Liver (tissue), 9 donors: Measurements from ENCODE around the gene PCGF2. TPM values are rescaled to one million over a fixed set of nuclear protein-coding genes. Genes with fewer than 3 reads are reported as not detected.

Source experiments
- DNase-seq: peaks from one replicate; pipeline ENCODE4 v3.0.0-alpha.2; 2017; ENCODE audit warnings: low spot score
- H3K27ac ChIP-seq, 2 donors: one replicate each; pipeline ENCODE4 v1.7.0; 2013; ENCODE audit warnings: inconsistent platforms in 2 of 2, low read length in 2 of 2, control low read depth in 1 of 2, low read depth in 1 of 2, mild to moderate bottlenecking in 1 of 2
- H3K27me3 ChIP-seq, 4 donors: one replicate each; pipeline versions ENCODE4 v1.6.1 to v1.7.0; 2013; ENCODE audit warnings: low read length in 3 of 4, inconsistent platforms in 1 of 4, mild to moderate bottlenecking in 1 of 4, moderate library complexity in 1 of 4; ENCODE audit not compliant: control insufficient read depth in 4 of 4, insufficient read depth in 4 of 4
- H3K36me3 ChIP-seq, 4 donors: one replicate each; pipeline versions ENCODE4 v1.6.1 to v1.7.0; 2013; ENCODE audit warnings: low read length in 3 of 4, mild to moderate bottlenecking in 3 of 4, low read depth in 1 of 4, moderate library complexity in 1 of 4; ENCODE audit not compliant: control insufficient read depth in 4 of 4, insufficient read depth in 3 of 4
- H3K4me1 ChIP-seq, 4 donors: one replicate each; pipeline versions ENCODE4 v1.6.1 to v1.7.0; 2013; ENCODE audit warnings: low read length in 3 of 4, mild to moderate bottlenecking in 3 of 4, moderate library complexity in 1 of 4; ENCODE audit not compliant: control insufficient read depth in 4 of 4, insufficient read depth in 4 of 4
- H3K4me3 ChIP-seq, 3 donors: one replicate each; pipeline versions ENCODE4 v1.6.1 to v1.7.0; 2013; ENCODE audit warnings: low read length in 3 of 3, control low read depth in 1 of 3, low read depth in 1 of 3, mild to moderate bottlenecking in 1 of 3
- H3K9ac ChIP-seq, 2 donors: one replicate each; pipeline ENCODE4 v1.7.0; 2013; ENCODE audit warnings: low read length in 2 of 2, mild to moderate bottlenecking in 2 of 2, moderate library complexity in 2 of 2, control low read depth in 1 of 2, low read depth in 1 of 2
- H3K9me3 ChIP-seq, 4 donors: one replicate each; pipeline versions ENCODE4 v1.6.1 to v1.7.0; 2013; ENCODE audit warnings: low read length in 3 of 4; ENCODE audit not compliant: control insufficient read depth in 4 of 4
- ATF3 ChIP-seq: IDR thresholded peaks from 2 replicates; pipeline ENCODE4 v1.6.1; 2016; ENCODE audit warnings: antibody characterized with exemption
- CTCF ChIP-seq: fragments of 150-350 bp; IDR thresholded peaks from 2 replicates; pipeline ENCODE4 v1.5.1; 2017; ENCODE audit warnings: improper control_type of control experiment, low read depth, low read length; ENCODE audit not compliant: missing input control
- EGR1 ChIP-seq, 2 donors: IDR thresholded peaks; 2 replicates each; pipeline ENCODE4 v1.6.1; 2016 to 2018; ENCODE audit warnings: antibody characterized with exemption in 2 of 2, low read depth in 2 of 2
- FOXA1 ChIP-seq: IDR thresholded peaks from 2 replicates; pipeline ENCODE4 v1.6.1; 2016; ENCODE audit warnings: antibody characterized with exemption
- FOXA2 ChIP-seq: IDR thresholded peaks from 2 replicates; pipeline ENCODE4 v1.6.1; 2016; ENCODE audit warnings: antibody characterized with exemption
- GABPA ChIP-seq, 2 donors: IDR thresholded peaks in 1 of 2; conservative IDR thresholded peaks in 1 of 2; 2 replicates each; pipeline ENCODE4 v1.6.1; 2016; ENCODE audit warnings: antibody characterized with exemption in 2 of 2, mild to moderate bottlenecking in 1 of 2, moderate library complexity in 1 of 2
- HNF4G ChIP-seq: IDR thresholded peaks from 2 replicates; pipeline ENCODE4 v1.6.1; 2016; ENCODE audit warnings: antibody characterized with exemption
- JUND ChIP-seq, 2 donors: IDR thresholded peaks; 2 replicates each; pipeline ENCODE4 v1.6.1; 2016; ENCODE audit warnings: antibody characterized with exemption in 2 of 2
- MAX ChIP-seq: IDR thresholded peaks from 2 replicates; pipeline ENCODE4 v1.6.1; 2016; ENCODE audit warnings: antibody characterized with exemption
- NR2F2 ChIP-seq: IDR thresholded peaks from 2 replicates; pipeline ENCODE4 v1.6.1; 2016; ENCODE audit warnings: antibody characterized with exemption
- RAD21 ChIP-seq, 2 donors: IDR thresholded peaks; 2 replicates each; pipeline ENCODE4 v1.6.1; 2016; ENCODE audit warnings: antibody characterized with exemption in 2 of 2, mild to moderate bottlenecking in 2 of 2
- REST ChIP-seq: IDR thresholded peaks from 2 replicates; pipeline ENCODE4 v1.6.1; 2016; ENCODE audit warnings: antibody characterized with exemption, mild to moderate bottlenecking
- RXRA ChIP-seq, 2 donors: IDR thresholded peaks; 2 replicates each; pipeline ENCODE4 v1.6.1; 2017 to 2018; ENCODE audit warnings: antibody characterized with exemption in 2 of 2, mild to moderate bottlenecking in 1 of 2
- SP1 ChIP-seq: IDR thresholded peaks from 2 replicates; pipeline ENCODE4 v1.6.1; 2018; ENCODE audit warnings: antibody characterized with exemption, mild to moderate bottlenecking
- TAF1 ChIP-seq: conservative IDR thresholded peaks from 2 replicates; pipeline ENCODE4 v1.6.1; 2016; ENCODE audit warnings: antibody characterized with exemption, mild to moderate bottlenecking
- YY1 ChIP-seq: IDR thresholded peaks from 2 replicates; pipeline ENCODE4 v1.6.1; 2016; ENCODE audit warnings: antibody characterized with exemption, mild to moderate bottlenecking
- ZBTB33 ChIP-seq: IDR thresholded peaks from 2 replicates; pipeline ENCODE4 v1.6.1; 2016; ENCODE audit warnings: antibody characterized with exemption
- WGBS: extraction: QIAGEN DNeasy Blood & Tissue Kit; methylation state at CpG from one replicate; pipeline ENCODE4 v1.1.7; 2013; 5-methylcytosine and 5-hydroxymethylcytosine counted together
- polyA plus RNA-seq, 2 donors: library from polyadenylated mRNA; stranded (reverse) in 1 of 2; unstranded in 1 of 2; fragments of 200-250 nt in 1 of 2; fragments of >200 nt in 1 of 2; fragmentation: Nextera tagmentation in 1 of 2; extraction: Ambion mirVana in 1 of 2; gene quantifications; one replicate each; pipeline versions ENCODE4 v1.2.1 to v1.2.3, GENCODE V29; 2013 to 2015
- total RNA-seq, 2 donors: library from RNA; depleted of rRNA; stranded (reverse); fragments of >200 nt; gene quantifications; one replicate each; pipeline ENCODE4 v1.2.3, GENCODE V29; 2014
- donor health status: healthy.
- donor health status: healthy.
- donor health status: healthy.
- donor health status: healthy.
- donor health status: healthy.

The PCGF2 gene
- total and polyA plus RNA-seq, 4 donors: 1.2 to 3.2 (median 1.8) TPM

GRCh38 chr17:38797158-38797490 lies 49.0 kb upstream of the PCGF2 start:
- no peak for TF ChIP-seq NR2F2
- no peak for TF ChIP-seq ATF3
- no peak for TF ChIP-seq SP1
- TF ChIP-seq EGR1 (IDR thresholded peaks at IDR 0.05; ENCODE audit: low read depth in 2 of 2): no peak
- no peak for TF ChIP-seq REST
- TF ChIP-seq FOXA2: no peak
- no peak for TF ChIP-seq YY1
- TF ChIP-seq JUND (IDR thresholded peaks at IDR 0.05): no peak
- no peak for TF ChIP-seq ZBTB33
- TF ChIP-seq GABPA (IDR thresholded peaks at IDR 0.05 in 1 of 2, conservative IDR thresholded peaks at IDR 0.05 in 1 of 2): no peak
- no peak for TF ChIP-seq RAD21 (IDR thresholded peaks at IDR 0.05)
- TF ChIP-seq RXRA (IDR thresholded peaks at IDR 0.05): no peak
- no peak for TF ChIP-seq MAX
- TF ChIP-seq TAF1: no peak
- TF ChIP-seq FOXA1: no peak
- TF ChIP-seq HNF4G: no peak
- no peak for TF ChIP-seq CTCF
- H3K36me3 ChIP-seq: peaks cover 4 to 15% (median 12%) of the 10 kb centered on the region in 4 donors
- H3K4me3 ChIP-seq: no peak overlapping the region
- 89% methylated on average over 5 of the region's 5 CpGs for WGBS
- H3K9me3 ChIP-seq: no peaks in the 10 kb centered on the region
- H3K4me1 ChIP-seq: peaks cover 4 to 37% (median 26%) of the 10 kb centered on the region in 4 donors
- no peak overlapping the region for H3K27ac ChIP-seq
- no peak overlapping the region for H3K9ac ChIP-seq
- DNase-seq: no peak
- H3K27me3 ChIP-seq: no peaks in the 10 kb centered on the region
